GM19023 (cell line): ENCODE measurements around the gene UNC45B.
"Not testable (repeated sequence)": the region's sequence is repeated elsewhere in the genome, so short reads cannot be mapped to it uniquely, and the experiment has no call there.

Experiments
- ATAC-seq: cut with Tn5 transposase; IDR thresholded peaks from one replicate; pipeline ENCODE4 v1.9.1; 2021; ENCODE audit warnings: mild to moderate bottlenecking, moderate library complexity; ENCODE audit not compliant: unreplicated experiment

Gene UNC45B

DNA sequence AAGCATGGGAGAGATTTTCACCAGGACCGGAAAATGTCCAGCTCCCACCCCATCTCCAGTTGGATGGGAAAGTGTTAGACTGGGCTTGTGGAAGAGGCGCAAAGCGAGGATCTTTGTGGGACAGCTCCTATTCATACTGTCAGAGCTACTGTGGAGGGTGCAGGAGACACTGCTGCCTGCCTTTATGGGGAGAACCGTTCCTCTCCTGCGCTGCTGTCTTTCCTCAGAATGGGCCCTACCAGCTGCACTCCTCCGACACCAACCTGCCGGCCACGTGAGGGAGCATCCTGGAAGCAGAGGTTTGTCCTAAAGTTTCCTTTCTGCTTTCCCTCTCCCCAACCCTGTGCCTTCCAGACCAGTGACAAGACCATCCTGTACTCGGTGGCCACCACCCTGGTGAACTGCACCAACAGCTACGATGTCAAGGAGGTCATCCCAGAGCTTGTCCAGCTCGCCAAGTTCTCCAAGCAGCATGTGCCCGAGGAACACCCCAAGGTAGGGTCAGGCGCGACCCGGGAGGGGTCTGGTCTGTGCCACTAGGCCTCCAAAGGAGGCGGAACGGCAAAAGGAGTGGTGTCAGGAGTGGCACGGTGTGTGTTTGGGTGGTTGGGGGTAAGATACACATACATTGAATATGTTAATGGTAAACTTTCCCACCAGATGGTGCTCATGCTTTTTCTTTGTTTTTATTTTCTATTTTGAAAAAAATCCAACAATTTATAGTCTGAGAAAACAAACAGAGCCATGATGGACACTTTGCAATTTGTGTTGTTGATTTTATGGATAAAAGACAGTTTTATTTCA is 23.6 kb downstream of the UNC45B start:
- ATAC-seq: no peak

DNA sequence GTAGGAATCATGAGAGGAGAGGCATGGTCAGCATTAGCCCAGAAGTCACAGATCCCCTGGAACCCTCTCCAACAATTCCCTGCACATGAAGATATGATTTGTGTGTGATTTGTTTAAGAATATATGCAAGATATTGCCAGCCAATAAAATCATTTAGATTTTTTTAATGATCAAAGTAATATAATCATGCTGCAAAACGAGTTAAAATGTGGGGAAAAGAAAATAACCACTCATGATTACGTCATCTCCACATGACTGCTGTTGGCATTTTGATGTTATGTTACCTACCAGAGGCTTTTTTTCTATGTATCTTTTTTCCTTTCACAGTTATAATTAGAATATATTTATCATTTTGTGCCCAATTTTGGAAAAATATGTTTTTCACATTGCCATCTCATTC is 24.2 kb downstream of the UNC45B start:
- no peak for ATAC-seq

DNA sequence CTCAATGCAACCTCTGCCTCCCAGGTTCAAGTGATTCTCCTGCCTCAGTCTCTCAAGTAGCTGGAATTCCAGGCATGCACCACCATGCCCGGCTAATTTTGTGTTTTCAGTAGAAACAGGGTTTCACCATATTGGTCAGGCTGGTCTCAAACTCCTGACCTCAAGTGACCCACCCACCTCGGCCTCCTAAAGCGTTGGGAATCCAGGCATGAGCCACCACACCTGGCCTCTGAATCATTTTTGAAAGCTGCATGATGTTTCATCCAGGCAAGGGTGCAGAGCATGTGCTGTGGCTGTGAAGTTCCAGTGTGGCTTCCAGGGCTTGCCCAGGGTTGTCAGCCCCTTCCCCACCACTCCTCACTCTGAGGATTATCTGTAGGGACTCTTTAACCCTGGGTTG is 24.7 kb downstream of the UNC45B start:
- ATAC-seq: not testable (repeated sequence)

DNA sequence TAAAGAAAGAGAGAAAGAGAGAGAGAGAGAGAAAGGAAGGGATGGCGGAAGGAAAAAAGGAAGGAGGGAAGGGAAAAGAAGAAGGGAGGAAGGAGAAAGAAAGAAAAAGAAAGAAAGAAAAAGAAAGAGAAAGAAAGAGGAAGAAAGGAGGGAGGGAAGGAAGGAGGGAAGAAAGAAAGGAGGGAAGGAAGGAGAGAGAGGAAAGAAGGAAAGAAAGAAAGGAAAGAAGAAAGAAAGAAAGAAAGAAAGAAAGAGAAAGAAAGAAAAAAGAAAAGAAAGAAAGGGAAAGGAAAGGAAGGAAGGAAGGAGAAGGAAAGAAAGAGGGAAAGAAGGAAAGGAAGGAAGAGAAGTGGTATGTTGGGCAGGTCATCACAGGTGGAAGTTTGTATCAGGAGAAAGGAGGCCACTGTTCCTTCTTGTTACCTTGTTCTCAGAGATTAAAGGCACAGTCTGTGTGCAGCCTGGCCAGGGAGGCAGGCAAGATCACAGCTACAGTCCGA is 27.3 kb downstream of the UNC45B start:
- ATAC-seq: no peak

DNA sequence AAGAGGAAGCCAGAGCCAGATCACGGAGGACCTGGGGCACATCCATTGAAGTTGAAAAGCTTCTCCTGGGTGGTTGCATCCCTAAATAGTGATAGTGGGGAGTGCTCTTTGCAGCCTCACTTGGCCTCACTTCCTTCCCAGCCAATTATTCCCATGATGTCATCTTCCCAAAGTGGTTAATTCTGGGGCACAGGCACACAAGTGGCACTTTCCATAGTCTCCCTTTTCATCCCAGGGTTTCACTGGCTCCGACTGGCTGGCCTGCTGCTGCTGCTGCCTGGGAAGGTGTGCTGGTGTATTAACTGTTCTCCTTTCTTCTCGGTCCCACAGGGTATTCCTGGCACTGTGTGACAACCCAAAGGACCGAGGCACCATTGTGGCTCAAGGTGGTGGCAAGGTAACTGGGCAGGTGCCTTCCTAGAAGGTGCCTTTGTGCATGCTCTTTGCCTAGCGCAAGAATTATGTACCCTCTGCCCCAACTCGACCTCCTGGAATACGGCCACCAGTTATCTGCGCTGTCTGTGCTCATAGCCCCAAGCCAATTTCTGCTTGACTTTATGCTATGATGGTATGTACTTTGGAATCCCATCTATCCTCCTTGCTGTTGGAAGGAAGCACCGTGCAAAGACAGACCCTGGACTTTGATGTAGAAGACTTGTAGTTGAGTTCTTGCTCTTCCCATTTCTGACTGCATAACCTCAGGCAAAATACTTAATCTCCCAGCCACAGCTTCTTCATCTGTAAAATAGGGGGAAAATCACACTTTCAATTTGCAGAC is 28.2 kb downstream of the UNC45B start:
- no peak for ATAC-seq

DNA sequence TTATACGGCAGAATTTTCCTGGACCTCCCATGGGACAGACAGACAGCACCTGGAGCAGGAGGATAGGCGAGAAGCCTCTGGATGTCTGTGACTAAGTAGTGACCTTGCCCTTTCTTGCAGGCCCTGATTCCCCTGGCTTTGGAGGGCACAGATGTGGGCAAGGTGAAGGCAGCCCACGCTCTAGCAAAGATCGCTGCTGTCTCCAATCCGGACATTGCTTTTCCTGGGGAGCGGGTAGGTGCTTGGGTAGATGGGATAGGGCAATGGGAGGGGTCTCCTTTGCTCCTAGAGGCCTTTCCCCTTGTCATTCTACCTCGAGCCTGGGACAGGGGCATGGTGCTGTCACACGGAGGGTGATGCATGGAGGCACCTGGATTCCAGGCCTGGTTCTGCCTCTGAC is 29.3 kb downstream of the UNC45B start:
- ATAC-seq: no peak

DNA sequence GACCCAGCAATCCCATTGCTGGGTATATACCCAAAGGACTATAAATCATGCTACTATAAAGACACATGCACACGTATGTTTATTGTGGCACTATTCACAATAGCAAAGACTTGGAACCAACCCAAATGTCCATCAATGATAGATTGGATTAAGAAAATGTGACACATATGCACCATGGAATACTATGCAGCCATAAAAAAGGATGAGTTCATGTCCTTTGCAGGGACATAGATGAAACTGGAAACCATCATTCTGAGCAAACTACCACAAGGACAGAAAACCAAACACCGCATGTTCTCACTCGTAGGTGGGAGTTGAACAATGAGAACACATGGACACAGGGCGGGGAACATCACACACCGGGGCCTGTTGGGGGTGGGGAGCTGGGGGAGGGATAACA is 31.8 kb downstream of the UNC45B start:
- ATAC-seq: not testable (repeated sequence)

DNA sequence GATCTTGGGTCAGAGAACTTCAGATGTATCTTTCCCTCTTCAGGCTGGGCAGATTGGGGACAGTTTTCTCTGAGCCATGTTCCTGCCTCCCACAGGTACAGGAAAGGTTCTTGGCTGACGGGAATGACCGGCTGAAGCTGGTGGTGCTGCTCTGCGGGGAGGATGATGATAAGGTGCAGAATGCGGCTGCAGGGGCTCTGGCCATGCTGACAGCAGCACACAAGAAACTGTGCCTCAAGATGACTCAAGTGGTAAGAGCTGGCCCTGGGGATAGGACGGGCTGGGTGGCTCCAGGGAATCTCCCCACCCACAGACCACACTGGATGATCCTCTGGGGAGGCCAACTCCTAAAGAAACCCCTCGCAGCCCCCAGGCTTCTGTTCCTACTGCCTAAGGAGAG is 35.7 kb downstream of the UNC45B start:
- no peak for ATAC-seq

DNA sequence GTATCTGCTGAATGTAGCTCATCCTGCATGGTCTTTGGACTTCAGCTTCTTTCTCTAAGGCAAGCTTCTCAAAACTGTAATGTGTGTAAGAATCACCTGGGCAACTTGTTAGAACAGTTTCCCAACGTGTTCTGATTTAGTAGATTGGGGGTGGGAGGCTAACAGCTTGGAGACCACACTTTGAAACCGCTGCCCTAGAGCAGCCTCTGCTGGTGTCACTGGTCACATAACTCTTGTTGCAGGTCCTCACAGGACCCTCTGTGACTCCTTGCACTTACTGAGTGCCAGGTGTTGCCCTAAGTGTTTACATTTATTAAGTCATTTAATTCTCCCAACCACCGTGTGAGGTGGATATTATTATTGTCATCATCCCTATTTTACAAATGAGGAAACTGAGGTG is 36.7 kb downstream of the UNC45B start:
- ATAC-seq: no peak

DNA sequence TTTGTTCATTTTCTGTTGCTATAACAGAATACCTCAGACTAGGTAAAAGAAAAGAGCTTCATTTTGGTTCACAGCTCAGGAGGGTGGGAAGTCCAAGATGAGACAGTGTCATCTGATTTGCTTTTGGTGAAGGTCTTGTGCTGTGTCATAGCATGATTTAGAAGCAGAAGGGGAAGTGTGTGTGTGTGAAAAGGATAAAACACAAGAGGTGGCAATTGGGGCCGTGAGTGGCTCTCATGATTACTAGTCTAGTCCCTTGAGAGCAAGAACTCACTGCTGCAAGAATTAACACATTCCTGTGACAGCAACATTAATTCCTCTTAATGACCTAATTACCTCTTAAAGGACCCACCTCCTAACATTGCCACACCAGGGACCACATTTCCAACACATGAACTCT is 38.2 kb downstream of the UNC45B start:
- ATAC-seq: no peak

DNA sequence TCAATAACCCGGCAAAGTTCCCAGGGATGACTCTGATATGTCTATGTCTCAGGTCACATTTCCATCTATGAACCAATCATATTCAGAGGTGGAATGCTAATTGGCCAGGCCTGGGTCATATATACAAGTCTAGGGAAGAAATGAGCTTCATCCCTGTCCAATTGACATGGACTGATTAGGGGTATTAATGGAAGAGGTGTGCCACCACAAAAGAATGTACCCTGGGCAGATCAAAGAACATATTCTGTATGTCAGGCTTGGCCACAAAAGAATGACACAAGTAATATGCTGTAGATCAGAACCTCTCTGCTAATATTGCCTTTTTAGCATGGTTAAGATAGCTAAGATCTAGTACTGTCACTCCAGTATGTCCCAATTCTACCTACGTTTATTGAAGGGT is 39.9 kb downstream of the UNC45B start:
- ATAC-seq: no peak

DNA sequence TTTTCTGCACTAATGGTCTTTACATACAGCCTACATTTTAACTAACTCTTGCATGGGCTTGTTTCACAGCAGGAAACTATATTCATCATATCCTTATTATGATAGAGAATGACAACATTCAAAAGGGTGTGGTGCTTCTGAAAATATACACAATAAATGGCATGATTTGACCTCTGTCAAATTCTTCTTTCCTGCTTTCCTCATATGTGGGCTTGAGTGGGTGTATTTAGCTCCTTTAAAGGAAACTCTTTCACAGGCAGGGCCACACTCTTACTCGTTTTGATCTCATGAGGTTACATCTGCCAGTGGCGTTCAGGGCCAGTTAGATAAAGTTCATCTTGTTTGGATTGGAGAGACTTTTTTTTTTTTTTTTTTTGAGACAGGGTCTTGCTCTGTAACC is 40.5 kb downstream of the UNC45B start:
- no peak for ATAC-seq

DNA sequence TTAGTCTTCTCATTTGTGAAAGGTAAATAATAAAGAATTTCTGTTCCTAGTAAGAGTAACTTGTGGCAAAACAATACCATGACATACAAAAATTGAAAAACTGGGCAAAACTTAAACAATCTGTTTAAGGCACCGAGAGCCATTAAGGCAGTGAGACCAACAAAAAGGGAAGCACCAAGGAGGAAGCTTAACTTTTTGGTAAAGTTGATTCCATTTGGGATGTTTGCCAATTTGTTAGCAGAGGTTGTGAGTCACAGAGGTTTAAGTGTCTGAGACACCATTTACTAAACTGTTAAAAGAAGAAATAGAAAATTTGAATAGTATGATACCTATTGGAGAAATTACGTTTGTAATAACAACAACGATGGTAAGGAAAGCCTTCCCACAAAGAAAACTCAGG is 41.7 kb downstream of the UNC45B start:
- ATAC-seq: no peak

DNA sequence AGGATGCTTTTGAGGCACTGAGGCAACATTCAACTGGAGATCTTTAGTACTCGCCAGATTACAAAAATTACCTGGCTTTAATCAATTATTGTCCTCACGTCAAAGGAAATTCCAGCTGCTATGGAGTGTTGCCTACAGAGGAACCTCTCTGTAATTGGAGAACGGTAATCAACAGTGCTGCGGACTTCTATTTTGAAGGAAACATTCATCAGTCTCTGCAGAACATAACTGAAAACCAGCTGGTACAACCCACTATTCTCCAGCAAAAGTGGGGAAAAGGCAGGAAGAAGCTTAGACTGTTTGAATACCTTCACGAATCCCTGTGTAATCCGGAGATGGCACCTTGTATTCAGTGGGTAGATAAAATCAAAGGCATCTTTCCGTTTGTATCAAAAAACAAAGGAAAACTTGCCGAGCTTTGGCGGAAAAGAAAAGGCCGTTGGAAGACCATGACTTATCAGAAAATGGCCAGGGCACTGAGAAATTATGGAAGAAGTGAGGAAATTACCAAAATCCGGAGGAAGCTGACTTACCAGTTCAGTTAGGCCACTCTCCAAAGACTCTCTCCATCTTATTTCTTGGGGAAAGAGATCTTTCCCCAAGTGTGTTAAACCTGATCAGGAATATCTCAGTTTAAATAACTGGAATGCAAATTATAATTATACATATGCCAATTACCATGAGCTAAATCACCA is 43.5 kb downstream of the UNC45B start:
- ATAC-seq: no peak

DNA sequence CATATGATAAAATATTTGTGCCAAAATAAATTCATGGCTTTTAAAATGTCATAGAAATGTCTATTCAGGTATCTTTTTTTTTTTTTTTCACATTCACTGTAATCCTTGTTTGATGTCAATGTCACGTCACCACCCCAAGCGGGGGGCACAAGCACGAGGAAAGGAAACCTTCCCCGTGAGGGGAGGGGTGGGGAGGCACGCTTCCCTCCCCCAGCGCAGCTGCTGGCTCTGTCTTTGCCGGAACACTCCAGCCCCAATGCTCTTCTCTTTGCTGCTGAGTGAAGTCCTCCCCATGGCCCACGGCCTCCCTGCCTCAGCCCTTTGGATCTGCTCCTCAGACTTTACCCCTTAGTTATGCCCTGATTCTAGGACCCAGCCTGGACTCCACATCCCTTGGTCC is 45.1 kb downstream of the UNC45B start:
- ATAC-seq: no peak

DNA sequence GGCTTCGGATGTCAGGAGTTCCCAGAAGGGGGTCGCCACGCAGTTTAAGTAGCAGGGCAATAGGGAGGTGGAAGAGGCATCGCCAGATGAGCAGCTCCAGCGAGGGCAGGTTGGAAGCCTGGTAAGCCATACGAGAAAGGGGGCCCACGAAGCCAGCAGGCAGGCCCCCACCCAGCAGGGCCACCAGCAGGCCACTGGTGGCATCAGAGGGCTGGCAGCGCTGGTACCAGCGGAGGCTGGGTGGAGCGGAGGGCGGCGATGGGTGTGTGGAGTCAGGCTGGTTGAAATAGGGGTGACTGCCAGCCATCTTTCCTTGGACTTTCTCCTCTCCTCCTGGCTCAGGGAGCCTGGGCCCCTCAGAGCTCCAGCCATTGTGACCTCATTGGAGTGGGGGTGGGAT is 46.4 kb downstream of the UNC45B start, which contains the start of gene SLC35G3:
Gene SLC35G3 (minus strand): TSS at position 393 of the 400 bp plus-strand sequence. CDS start 86 bp downstream, at position 307.
- not testable (repeated sequence) for ATAC-seq

DNA sequence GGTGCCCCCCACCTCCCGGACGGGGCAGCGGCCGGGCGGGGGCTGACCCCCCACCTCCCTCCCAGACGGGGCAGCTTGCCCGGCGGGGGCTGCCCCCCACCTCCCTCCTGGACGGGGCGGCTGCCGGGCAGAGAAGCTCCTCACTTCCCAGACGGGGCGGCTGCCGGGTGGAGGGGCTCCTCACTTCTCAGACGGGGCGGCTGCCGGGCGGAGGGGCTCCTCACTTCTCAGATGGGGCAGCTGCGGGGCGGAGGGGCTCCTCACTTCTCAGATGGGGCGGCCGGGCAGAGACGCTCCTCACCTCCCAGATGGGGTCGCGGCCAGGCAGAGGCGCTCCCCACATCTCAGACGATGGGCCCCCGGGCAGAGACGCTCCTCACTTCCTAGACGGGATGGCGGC is 47.4 kb downstream of the UNC45B start:
- ATAC-seq: not testable (repeated sequence)

DNA sequence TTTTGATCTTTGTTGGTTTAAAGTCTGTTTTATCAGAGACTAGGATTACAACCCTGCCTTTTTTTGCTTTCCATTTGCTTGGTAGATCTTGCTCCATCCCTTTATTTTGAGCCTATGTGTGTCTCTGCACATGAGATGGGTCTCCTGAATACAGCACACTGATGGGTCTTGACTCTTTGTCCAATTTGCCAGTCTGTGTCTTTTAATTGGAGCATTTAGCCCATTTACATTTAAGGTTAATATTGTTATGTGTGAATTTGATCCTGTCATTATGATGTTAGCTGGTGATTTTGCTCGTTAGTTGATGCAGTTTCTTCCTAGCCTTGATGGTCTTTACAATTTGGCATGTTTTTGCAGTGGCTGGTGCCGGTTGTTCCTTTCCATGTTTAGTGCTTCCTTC is 55.0 kb downstream of the UNC45B start:
- not testable (repeated sequence) for ATAC-seq

DNA sequence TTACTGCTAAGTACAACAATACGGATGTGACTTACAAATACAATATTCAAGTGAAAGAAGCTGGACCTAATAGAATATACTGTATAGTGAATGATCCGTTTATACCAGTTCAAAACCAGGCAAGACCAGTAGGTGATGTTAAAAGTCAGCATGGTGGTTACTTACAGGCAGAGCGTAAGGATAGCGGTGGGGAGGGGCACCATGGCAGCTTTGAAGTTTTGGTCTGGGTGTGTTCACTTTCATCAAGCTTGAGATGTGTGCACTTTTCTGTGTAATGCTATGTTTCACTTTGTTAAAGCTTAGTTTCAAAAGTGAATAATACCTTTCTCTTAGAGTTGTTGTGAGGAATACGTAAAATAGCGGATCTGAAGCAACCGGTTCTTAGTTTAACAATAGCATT is 63.1 kb downstream of the UNC45B start:
- no peak for ATAC-seq

DNA sequence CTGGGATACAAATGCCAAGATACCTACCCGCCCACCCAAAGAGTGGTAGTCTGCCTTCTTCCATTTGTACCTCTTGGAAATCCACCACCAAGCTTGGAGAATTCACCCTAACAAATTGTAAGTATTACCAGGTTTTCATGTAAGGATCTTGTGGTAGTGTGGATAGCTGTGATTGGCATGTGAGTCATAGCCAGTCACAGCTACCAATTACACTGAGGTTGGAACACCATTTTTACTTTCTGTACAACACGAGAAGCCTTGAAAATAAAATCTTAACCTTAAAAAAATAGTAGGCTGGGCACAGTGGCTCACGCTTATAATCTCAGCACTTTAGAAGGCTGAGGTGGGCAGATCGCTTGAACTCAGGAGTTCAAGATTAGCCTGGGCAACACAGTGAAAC is 65.1 kb downstream of the UNC45B start:
- no peak for ATAC-seq

DNA sequence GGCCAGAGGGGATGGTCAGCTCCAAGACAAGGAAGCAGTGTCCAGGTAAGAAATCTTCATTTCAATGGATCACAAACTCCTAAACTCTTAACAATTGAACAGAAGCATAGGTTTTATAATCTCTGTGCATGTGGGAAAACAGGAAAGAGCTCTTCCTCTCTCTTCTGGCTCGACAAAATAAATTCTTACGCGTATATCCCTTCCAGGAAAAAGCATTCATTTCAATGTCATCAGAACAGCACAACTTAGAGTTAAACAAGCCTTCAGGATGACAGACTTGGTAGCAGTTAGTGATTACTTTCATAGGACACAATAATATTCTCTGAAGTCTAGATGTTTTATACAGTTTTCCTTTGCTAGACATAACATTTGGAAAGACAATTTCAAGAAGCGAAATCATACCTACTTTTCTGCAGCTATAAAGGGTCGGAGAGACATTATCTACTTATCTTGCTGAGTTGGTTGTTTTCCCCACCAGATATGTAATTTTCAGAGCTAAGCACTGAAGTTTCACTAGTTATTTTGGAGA is 65.9 kb downstream of the UNC45B start:
- ATAC-seq: no peak
